HG03378 (cell line): Measurements from ENCODE around the gene RAB29.
"Not testable (repeated sequence)": the region's sequence is repeated elsewhere in the genome, so short reads cannot be mapped to it uniquely, and the experiment has no call there.

Source experiments
- ATAC-seq: cut with Tn5 transposase; IDR thresholded peaks from one replicate; pipeline ENCODE4 v1.9.1; 2021; ENCODE audit warnings: mild to moderate bottlenecking, moderate library complexity; ENCODE audit not compliant: unreplicated experiment

RAB29 gene, protein sequence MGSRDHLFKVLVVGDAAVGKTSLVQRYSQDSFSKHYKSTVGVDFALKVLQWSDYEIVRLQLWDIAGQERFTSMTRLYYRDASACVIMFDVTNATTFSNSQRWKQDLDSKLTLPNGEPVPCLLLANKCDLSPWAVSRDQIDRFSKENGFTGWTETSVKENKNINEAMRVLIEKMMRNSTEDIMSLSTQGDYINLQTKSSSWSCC

DNA sequence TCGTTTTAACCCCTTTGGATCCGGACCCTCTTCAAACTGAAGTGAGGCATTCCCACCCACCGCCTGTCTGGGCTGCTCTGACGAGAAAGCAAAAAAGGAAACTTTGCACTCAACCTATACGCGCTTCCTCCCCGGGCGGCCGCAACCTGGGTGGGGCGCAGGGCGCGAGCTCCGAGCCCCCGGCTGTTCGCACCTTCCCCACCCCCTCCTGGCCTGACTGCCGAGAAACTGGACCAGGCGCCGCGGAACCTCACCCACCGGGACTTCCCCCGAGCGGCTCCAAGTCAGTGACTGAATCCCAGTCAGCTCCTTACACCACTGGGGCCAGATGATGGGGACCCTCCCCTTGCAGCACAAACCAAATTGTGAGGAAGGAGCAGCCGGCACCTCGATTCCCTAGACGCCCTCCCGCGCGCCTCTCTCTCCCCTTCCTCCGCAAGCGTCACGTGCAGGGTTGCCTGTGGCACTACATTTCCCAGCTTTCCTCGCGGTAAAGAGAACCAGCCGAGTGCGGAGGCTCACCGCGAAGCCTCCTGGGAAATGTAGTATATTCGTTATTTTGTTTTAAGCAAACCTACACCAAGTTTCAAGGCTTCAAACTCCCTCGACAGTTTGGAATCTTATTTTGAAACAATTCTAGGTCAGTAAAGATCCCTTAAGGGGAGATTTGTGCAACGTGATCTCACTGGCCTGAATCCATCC, at the start of gene RAB29:
TSS of gene RAB29 (minus strand) at position 468 of the 702 bp plus-strand sequence. CDS start 526 bp downstream, outside the sequence.
- peak; percentile 67 for ATAC-seq

DNA sequence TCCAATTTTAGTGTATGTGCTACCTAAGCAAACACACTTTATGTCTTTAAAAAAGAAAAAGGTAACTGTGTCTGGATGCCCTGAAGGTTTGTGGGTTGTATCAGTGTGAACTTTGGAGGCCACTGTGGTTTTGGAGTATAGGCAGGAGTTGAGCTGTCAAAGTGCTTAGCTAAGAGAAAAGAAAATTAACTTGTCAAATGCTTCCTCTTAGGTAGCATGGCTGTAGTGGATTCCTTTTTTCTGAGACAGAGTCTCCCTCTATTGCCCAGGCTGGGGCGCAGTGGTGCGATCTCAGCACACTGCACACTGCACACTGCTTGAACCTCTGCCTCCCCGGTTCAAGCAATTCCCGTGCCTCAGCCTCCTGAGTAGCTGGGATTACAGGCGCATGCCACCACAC, 48.9 kb upstream of the RAB29 start:
- ATAC-seq: no peak

DNA sequence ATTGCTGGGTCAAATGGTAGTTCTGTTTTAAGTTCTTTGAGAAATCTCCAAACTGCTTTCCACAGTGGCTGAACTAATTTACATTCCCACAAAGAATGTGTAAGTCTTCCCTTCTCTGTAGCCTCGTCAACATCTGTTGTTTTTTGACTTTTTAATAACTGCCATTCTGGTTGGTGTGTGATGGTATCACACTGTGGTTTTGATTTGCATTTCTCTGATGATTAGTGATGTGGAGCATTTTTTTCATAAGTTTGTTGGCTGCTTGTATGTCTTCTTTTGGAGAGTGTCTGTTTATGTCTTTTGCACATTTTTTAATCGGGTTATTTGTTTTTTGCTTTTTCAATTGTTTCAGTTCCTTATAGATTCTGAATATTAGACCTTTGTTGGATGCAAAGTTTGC, 48.0 kb upstream of the RAB29 start:
- ATAC-seq: not testable (repeated sequence)

- ATAC-seq: no peak
Observed at GRCh38 chr1:205822397-205822796, 47.1 kb upstream of the RAB29 start.

DNA sequence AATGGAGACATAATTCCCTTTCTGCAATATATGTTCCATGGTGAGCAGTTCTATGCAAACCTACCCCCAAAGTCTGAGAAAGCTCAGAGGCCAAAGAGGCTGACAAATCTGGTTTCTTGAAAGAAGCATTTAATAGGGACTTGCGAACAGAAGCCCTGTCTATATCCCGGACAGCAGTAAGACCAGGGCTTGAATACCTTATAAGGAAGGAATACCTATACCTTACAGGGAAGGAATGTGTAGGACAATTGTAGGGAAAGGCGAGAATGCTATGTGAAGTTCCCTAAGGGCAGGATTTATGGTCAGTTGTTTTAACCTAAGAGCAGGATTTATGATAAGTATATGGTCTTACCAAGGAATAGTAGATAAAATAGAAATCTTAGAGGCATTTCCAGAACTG, 42.7 kb upstream of the RAB29 start:
- no peak for ATAC-seq

DNA sequence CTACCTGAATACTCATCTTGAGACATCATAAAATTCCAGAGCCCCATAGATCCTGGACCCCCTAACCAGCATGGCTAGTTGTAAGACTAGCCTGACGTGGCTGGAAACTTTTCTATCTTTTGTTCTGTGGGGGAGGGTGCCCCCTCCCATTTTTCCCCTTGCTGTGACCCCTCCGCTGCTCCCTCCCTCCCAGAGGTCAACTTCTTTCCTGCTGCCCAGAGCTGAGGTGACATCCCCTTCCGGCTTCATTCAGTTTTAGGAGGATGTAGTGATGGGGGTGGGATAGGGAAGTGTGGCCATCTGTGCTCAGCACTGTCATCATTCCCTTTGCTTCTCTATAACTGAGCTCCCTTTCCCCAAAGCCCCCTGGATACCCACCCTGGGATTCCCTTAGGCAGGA, 42.1 kb upstream of the RAB29 start:
- no peak for ATAC-seq

DNA sequence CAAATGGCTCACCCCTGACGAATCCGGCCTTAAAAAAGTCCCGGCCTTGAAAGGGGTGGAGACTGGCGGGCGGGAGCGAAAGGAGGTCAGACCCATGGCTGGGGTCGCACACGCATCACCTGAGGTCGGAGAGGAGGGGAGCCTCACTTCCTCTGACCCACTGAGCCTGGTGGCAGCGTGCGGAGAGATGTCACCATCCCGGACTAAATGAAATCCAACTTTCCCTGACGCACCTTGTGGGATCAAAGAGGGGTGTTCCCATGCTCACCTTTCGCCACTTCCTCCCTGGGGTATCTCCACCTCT, 38.4 kb upstream of the RAB29 start:
- ATAC-seq: no peak

DNA sequence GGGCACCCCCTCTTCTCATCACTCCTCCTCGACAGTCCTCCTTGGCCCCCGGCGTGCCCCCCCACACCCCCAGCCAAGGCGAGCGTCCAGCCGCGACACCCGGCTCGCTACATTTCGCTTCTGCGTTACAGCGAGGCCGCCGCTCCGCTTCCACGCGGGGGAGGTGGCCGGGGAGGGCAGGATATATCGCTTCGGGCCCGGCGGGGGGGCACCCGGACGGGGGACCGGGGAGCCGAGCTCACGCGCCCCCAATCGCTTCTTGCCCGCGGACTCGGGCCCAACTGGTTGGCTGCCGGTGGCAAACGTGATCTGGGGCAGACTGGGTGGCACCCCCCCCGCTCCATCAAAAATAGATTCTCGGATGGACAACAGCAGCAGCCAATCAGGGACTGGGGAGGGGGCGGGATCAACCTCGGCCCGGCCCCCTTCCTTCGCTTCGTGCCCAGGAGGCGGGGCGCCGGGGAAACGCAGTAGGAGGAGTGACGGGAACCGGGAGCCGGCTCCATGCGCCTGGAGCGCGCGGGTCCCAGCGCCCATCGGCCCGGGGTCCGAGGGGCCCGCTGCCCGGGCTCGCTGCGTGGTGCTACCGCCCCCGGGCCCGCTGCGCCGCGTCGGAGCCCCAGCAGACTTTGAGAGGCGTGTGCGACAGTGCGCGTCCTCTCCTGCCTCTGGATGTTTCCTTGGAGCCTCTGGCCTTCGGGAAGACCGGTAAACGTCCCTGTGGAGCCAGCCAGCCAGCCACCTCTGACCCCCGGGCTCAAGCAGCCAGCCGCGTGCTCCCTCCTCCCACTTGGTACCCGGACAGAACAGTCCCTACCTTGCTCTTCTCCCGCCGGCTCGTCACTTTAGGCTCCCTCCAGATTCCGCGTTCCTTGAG, 37.8 kb upstream of the RAB29 start, which contains the start of gene SLC41A1:
TSS of gene SLC41A1 (minus strand) at position 321 of the 877 bp plus-strand sequence. CDS start 2,757 bp downstream, outside the sequence.
- peak; percentile 75 for ATAC-seq

DNA sequence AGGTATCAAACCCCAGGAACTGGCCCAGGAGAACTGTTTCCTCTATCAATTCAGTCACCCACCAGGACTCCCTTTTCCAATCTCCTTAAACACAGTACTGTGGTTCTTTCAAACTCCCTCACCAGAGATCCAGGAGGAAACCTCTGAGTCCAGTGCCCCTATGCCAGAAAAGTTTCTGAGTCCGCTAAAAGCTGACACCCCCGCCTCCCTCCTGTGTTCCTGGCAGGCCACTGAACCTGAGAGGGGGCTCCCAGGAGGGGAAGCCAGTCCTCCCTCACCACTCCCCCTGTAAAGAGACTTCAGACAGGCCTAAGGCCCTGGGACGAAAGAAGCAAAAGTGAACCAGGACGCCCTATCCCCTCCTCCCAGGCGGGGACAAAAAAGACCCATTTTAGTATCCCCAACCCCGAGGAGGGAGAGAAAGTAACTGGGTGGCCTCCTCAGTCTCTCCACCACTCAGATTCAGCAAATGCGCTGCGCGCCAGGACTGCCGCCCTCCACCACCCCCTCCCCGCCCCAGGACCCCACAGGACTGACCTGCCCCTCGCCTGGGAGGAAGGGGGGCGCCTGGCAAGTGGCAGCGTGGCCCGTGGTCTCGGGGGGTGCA, 37.1 kb upstream of the RAB29 start:
- no peak for ATAC-seq

GRCh38 chr1:205811660-205812059, 36.4 kb upstream of the RAB29 start:
- ATAC-seq: no peak

- ATAC-seq: no peak
Observed at GRCh38 chr1:205810448-205811157, 35.3 kb upstream of the RAB29 start.

DNA sequence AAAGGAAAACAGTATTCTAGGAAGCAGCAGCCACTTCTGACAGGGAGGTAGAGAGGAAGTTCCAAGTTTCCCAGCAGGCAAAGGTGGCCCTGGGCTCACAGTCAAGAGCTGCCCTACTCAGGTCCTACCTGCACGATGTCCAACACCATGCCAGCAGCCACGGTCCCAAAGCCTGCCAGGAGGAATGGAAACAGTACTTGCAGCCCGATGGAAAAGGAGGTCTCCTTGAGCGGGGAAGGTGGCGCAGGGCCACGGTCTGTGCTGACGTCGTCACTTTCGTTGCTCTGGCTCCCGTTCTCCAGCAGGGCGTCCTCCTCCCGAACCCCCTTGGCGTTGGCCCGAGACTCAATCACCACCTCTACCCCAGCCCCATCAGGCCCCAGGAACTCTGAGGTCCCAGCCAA, 34.7 kb upstream of the RAB29 start:
- ATAC-seq: no peak

- no peak for ATAC-seq
Observed at GRCh38 chr1:205809469-205809868, 34.2 kb upstream of the RAB29 start.

DNA sequence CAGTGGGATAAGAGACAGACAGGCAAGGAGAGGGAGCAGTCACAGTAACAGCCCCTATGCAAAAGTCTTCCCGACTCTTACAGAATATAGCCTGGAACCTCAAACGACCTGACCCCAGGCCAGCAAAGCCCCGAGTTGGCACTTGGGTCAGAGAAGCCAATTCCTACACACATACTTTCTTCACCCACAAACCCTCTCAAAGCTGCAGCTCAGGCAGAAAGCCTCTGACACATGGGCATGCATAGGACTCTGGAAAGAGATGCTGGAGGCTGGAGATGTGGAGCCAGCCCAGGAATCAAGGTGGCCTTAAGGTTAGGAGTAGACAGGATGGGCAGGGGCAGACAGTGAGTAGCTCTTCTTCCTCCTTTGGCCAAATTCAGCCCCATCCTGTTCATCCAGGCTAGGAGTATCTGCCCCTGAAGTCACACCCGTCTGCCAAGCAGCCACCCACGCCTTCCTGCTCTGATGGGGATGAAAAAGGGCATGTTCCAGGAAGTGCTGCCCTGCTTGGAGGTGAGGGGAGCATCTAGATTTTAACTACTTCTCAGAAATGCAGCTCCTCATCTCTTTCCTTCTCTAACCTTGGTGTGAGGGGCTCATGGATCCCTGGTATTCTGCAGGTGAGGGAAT, 29.9 kb upstream of the RAB29 start:
- ATAC-seq: no peak

DNA sequence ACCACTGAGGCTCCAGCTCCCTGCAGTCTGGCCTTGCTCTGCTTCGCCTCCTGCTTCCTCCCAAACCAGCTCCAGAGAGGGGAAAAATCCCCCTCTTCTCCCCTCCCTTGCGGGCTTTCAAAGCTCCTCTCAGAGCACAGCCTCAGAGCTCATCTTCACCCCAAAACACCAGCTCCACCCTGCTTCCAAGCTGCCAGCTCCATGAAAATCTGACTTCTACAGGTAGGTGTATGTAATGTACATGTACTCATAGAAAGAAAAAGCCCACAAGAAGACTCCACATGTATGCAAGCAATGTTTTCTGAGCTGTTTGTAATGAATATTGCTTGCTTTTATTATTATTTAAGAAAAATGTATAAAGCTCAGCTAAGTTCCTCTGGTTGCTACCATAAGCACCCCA, 29.3 kb upstream of the RAB29 start:
- ATAC-seq: no peak

- no peak for ATAC-seq
Observed at GRCh38 chr1:205803986-205804385, 28.7 kb upstream of the RAB29 start.

DNA sequence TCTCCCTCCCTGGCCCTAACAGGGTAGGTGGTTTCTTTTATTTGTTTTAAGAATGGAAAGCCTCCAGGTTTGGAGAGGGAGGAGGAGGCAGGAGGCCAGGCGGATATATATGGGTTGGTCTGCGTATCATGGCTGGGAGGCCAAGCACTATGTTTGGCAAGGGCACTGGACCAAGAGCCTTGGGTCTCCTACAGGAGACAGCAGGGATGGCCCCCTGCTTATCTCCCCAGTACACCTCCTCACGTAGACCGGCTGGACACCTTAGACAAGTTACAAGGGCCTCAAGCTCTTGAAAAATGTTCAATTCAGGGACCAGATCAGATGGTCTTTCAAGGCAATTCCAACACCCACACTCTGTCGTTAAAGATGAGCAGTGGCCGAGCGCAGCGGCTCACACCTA, 26.8 kb upstream of the RAB29 start:
- no peak for ATAC-seq

DNA sequence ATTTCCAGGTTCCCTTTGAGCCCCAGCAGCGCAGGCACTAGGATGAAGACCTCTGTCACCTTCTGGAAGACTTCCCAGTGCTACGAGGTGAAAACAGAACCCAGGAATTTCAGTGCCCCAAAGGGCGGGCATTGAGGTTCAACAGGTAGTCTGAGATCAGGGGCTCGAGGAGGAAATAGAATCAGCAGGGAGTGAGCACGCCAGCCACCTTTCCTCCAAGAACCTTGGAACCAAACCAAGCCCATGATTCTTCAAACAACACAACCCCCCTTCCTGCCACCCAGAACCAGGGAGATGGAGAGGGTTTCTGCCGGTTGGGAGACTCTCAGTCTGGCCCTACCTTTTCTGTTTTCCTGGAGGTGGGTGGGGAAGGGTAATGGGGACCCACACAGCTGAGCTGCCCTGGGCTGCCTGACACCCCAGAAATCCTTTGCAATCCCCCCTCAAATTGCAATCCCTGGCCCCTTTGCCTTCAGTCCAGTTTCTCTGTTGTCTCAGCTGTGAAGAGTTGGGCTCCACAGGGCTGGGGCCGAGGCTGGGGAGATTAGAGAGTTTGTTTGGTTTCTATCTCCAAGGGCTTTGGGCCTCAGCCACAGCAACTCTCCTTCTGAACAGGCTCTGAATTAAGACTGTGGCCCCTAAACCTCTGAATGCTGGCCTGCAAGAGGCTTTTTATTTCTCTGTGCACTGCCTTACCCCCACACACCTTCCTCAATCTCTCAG, 25.9 kb upstream of the RAB29 start:
- no peak for ATAC-seq

GRCh38 chr1:205800427-205800826, 25.1 kb upstream of the RAB29 start:
- ATAC-seq: no peak

GRCh38 chr1:205798577-205798976, 23.3 kb upstream of the RAB29 start:
- ATAC-seq: no peak
